HepG2 (cell line): ENCODE measurements around the gene DRD5. TPM values are rescaled to one million over a fixed set of nuclear protein-coding genes. Genes with fewer than 3 reads are reported as not detected.

Source experiments
- ATAC-seq: fragments of 200-7000 bp; cut with Tn5 transposase; 3 replicates; pipeline ENCODE4 v1.9.1; 2020; ENCODE audit warnings: mild to moderate bottlenecking, moderate library complexity
- BruUV-seq: library from RNA; stranded (reverse); fragments of 400-500 nt; replicated peaks from 2 replicates; lab custom pipeline; 2021; lab: Mats Ljungman, UMichigan
- CTCF ChIA-PET: fragments of 300-600 bp; formaldehyde crosslinking; extraction: SDS; loops from one replicate; lab custom pipeline; 2021; ENCODE audit warnings: low total read pairs, inconsistent platforms, low intra/inter-chr PET ratio; lab: Yijun Ruan, JAX
- POLR2A ChIA-PET: fragments of 350-600 bp; sonication (Branson Sonifier 250); formaldehyde crosslinking; loops from one replicate; lab custom pipeline; 2020; ENCODE audit warnings: antibody characterized with exemption, inconsistent platforms; lab: Yijun Ruan, JAX
- DNase-seq: peaks from one replicate; pipeline ENCODE4 v3.0.0-alpha.2; 2015; ENCODE audit warnings: low spot score
- FAIRE-seq: peaks from 3 replicates; lab custom pipeline; 2011; peaks lifted over from hg19 to GRCh38; lab: Jason Lieb, UNC
- H2AFZ ChIP-seq: one replicate; pipeline ENCODE4 v1.6.1; 2011; ENCODE audit warnings: low read length, inconsistent platforms
- H3K27ac ChIP-seq: fragments of 300-600 bp; 3 replicates; pipeline ENCODE4 v1.8.0; 2011; ENCODE audit warnings: mixed run types, mild to moderate bottlenecking, mixed read lengths, low read length, inconsistent platforms; ENCODE audit not compliant: insufficient read depth; ENCODE audit errors: extremely low read length
- H3K27me3 ChIP-seq, 2 experiments: fragments of 200-600 bp in 1 of 2; 2 replicates in 1 of 2; 3 replicates in 1 of 2; pipeline versions ENCODE4 v1.6.0 to v1.8.0; 2011; ENCODE audit warnings: low read length in 2 of 2, mild to moderate bottlenecking in 2 of 2, moderate library complexity in 2 of 2, inconsistent platforms in 1 of 2; ENCODE audit not compliant: insufficient read depth in 2 of 2, control insufficient read depth in 1 of 2
- H3K36me3 ChIP-seq, 2 experiments: fragments of 200-600 bp in 1 of 2; replicated peaks in 1 of 2; 2 replicates in 1 of 2; 3 replicates in 1 of 2; pipeline versions ENCODE4 v1.5.1 to v1.8.0; 2011; ENCODE audit warnings: low read length in 2 of 2, inconsistent platforms in 1 of 2; ENCODE audit not compliant: insufficient read depth in 2 of 2, control insufficient read depth in 1 of 2
- H3K4me1 ChIP-seq: 2 replicates; pipeline ENCODE4 v1.5.1; 2012; ENCODE audit warnings: low read length, inconsistent platforms; ENCODE audit not compliant: insufficient read depth
- H3K4me2 ChIP-seq: 2 replicates; pipeline ENCODE4 v1.6.0; 2011; ENCODE audit warnings: low read depth, low read length, inconsistent platforms
- H3K4me3 ChIP-seq, 3 experiments: fragments of 200-600 bp in 1 of 3; sonication (generic), shearing (Covaris generic) in 1 of 3; replicated peaks in 1 of 3; 2 replicates each; pipeline ENCODE4 v1.5.1; 2011 to 2016; ENCODE audit warnings: low read length in 3 of 3, inconsistent platforms in 2 of 3, low read depth in 2 of 3, mild to moderate bottlenecking in 2 of 3, control low read depth in 1 of 3, mixed read lengths in 1 of 3; ENCODE audit not compliant: insufficient read depth in 1 of 3
- H3K79me2 ChIP-seq: one replicate; pipeline ENCODE4 v1.6.1; 2011; ENCODE audit warnings: low read length, inconsistent platforms; ENCODE audit not compliant: insufficient read depth
- H3K9ac ChIP-seq: 2 replicates; pipeline ENCODE4 v1.6.0; 2011; ENCODE audit warnings: mild to moderate bottlenecking, low read depth, low read length, inconsistent platforms; ENCODE audit not compliant: insufficient read depth
- H3K9me3 ChIP-seq: 2 replicates; pipeline ENCODE4 v1.5.1; 2012; ENCODE audit warnings: mild to moderate bottlenecking, low read length
- H4K20me1 ChIP-seq: 2 replicates; pipeline ENCODE4 v1.6.0; 2011; ENCODE audit warnings: inconsistent platforms, mild to moderate bottlenecking, low read length, moderate library complexity; ENCODE audit not compliant: insufficient read depth
- MTERF4 ChIP-seq: sonication (generic); formaldehyde crosslinking; IDR thresholded peaks from 2 replicates; pipeline ENCODE4 v1.8.0; 2023; ENCODE audit warnings: mild to moderate bottlenecking, missing genetic modification reagents
- NPAS2 ChIP-seq: sonication (generic); formaldehyde crosslinking; IDR thresholded peaks from 2 replicates; pipeline ENCODE4 v1.8.0; 2022; ENCODE audit warnings: mild to moderate bottlenecking, missing genetic modification reagents, borderline replicate concordance
- PCBP1 ChIP-seq: fragments of 200-400 bp; formaldehyde crosslinking; IDR thresholded peaks from 2 replicates; pipeline ENCODE4 v1.6.1; 2017; ENCODE audit warnings: mild to moderate bottlenecking, low read depth, low read length, borderline replicate concordance
- SMYD3 ChIP-seq: sonication (generic); formaldehyde crosslinking; IDR thresholded peaks from 2 replicates; pipeline ENCODE4 v1.8.1; 2023; ENCODE audit warnings: mild to moderate bottlenecking, missing genetic modification reagents
- THAP11 ChIP-seq: IDR thresholded peaks from 2 replicates; pipeline ENCODE4 v1.6.1; 2016; ENCODE audit warnings: missing biosample characterization, missing genetic modification reagents
- ZKSCAN8 ChIP-seq: IDR thresholded peaks from 2 replicates; pipeline ENCODE4 v1.6.1; 2016; ENCODE audit warnings: borderline replicate concordance, missing genetic modification reagents, missing compliant biosample characterization
- ZNF101 ChIP-seq: sonication (generic); formaldehyde crosslinking; IDR thresholded peaks from 2 replicates; pipeline ENCODE4 v1.4.0; 2020; ENCODE audit warnings: mild to moderate bottlenecking, low read depth, missing genetic modification reagents, borderline replicate concordance
- ZNF207 ChIP-seq: fragments of 450-650 bp; IDR thresholded peaks from 2 replicates; pipeline ENCODE4 v1.6.1; 2016; ENCODE audit warnings: antibody characterized with exemption, borderline replicate concordance
- ZNF343 ChIP-seq: sonication (generic); formaldehyde crosslinking; IDR thresholded peaks from 2 replicates; pipeline ENCODE4 v1.4.0; 2020; ENCODE audit warnings: mild to moderate bottlenecking, missing genetic modification reagents
- ZNF781 ChIP-seq: sonication (generic); formaldehyde crosslinking; IDR thresholded peaks from 2 replicates; pipeline ENCODE4 v1.5.1; 2020; ENCODE audit warnings: borderline replicate concordance, mild to moderate bottlenecking, missing genetic modification reagents; ENCODE audit errors: not compliant biosample characterization
- WGBS: methylation state at CpG from one replicate; pipeline ENCODE4 v1.1.6; 2017; ENCODE audit warnings: low lambda C conversion rate; 5-methylcytosine and 5-hydroxymethylcytosine counted together
- in situ Hi-C: cut with HindIII; loops from 2 replicates; pipeline ENCODE4 v1.10.0; 2017; ENCODE audit warnings: low pct_unique_long_range_greater_than_20kb; ENCODE audit not compliant: extremely low pct_ligation_motif_present
- intact Hi-C: fragments of 100-400 bp; cut with micrococcal nuclease; formaldehyde crosslinking; loops from one replicate; pipeline ENCODE4 v1.10.0; 2022; ENCODE audit not compliant: unreplicated experiment
- polyA plus RNA-seq, 8 experiments: library from polyadenylated mRNA; depleted of rRNA in 3 of 8; stranded (reverse) in 7 of 8; unstranded in 1 of 8; fragments of >200 nt; fragmentation: Illumina TruSeq in 4 of 8; extraction: Trizol in 4 of 8; gene quantifications; 2 replicates each; pipeline versions ENCODE4 v1.2.1 to v1.2.3, GENCODE V29; 2011 to 2016; ENCODE audit warnings: low read depth in 4 of 8, missing spikeins in 1 of 8, mixed read lengths in 1 of 8; ENCODE audit not compliant: insufficient read depth in 1 of 8
- small RNA-seq, 3 experiments: library from RNA; depleted of rRNA; stranded (forward); fragments of <200 nt; gene quantifications; one replicate each; pipeline ENCODE3, GENCODE V24; 2012; ENCODE audit warnings: low read depth in 2 of 3, low replicate concordance in 1 of 3; ENCODE audit not compliant: insufficient read length in 3 of 3, insufficient read depth in 2 of 3
- total RNA-seq, 5 experiments: library from RNA; depleted of rRNA; stranded (reverse); fragments of >200 nt; fragmentation: Illumina TruSeq; extraction: Trizol; gene quantifications; 2 replicates each; pipeline ENCODE4 v1.2.3, GENCODE V29; 2016; ENCODE audit warnings: low read depth in 1 of 5
- TF ChIP-seq, protein P1 (sequence below): sonication (generic); formaldehyde crosslinking; IDR thresholded peaks from 2 replicates; pipeline ENCODE4 v1.4.0; 2020; ENCODE audit warnings: missing genetic modification reagents

Gene DRD5
- total and polyA plus RNA-seq, 2 of the 13 experiments (the other 11 are each of a cell fraction or from before 2014, with no cell fraction given): not detected

GRCh38 chr4:9833421-9833820 lies 52.0 kb downstream of the DRD5 start:
- no peak overlapping the region for H3K27ac ChIP-seq
- no peak overlapping the region for H3K4me2 ChIP-seq
- no peak for FAIRE-seq
- no peak for DNase-seq
- no peaks in the 10 kb centered on the region for H3K4me1 ChIP-seq
- no TSS peak for BruUV-seq
- CTCF ChIA-PET: no interaction called here
- intact Hi-C loops (no loop called here), in situ Hi-C loops (no loop called here)
- H3K9ac ChIP-seq: no peak overlapping the region
- 96% methylated on average over 5 of the region's 5 CpGs for WGBS
- H3K79me2 ChIP-seq: no peaks in the 10 kb centered on the region
- TF ChIP-seq THAP11 (CRISPR knock-in tag) (no peak), ZNF781 (CRISPR knock-in tag) (no peak), NPAS2 (CRISPR knock-in tag) (no peak), SMYD3 (CRISPR knock-in tag) (no peak), PCBP1 (no peak), MTERF4 (no peak), ZNF101 (no peak), ZKSCAN8 (no peak), ZNF207 (no peak), ZNF343 (CRISPR knock-in tag) (no peak)
- TF ChIP-seq, protein P1, sequence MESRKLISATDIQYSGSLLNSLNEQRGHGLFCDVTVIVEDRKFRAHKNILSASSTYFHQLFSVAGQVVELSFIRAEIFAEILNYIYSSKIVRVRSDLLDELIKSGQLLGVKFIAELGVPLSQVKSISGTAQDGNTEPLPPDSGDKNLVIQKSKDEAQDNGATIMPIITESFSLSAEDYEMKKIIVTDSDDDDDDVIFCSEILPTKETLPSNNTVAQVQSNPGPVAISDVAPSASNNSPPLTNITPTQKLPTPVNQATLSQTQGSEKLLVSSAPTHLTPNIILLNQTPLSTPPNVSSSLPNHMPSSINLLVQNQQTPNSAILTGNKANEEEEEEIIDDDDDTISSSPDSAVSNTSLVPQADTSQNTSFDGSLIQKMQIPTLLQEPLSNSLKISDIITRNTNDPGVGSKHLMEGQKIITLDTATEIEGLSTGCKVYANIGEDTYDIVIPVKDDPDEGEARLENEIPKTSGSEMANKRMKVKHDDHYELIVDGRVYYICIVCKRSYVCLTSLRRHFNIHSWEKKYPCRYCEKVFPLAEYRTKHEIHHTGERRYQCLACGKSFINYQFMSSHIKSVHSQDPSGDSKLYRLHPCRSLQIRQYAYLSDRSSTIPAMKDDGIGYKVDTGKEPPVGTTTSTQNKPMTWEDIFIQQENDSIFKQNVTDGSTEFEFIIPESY (CRISPR knock-in tag): no peak
- TF ChIP-seq, all 625 proteins: peak for 0
- POLR2A ChIA-PET: no interaction called here
- peaks cover 27 to 60% of the 10 kb centered on the region in 2 experiments for H3K36me3 ChIP-seq
- H4K20me1 ChIP-seq: peaks cover 2% of the 10 kb centered on the region; the same call in 1 of the 2 replicates
- H3K27me3 ChIP-seq: no peaks in the 10 kb centered on the region
- no peaks in the 10 kb centered on the region for H3K9me3 ChIP-seq
- no peak overlapping the region for H3K4me3 ChIP-seq
- H2AFZ ChIP-seq: no peak overlapping the region
- ATAC-seq: no peak

Small RNAs within 50 kb of the gene (small RNA-seq; reads per million reads assigned to genes)
- gene RNA5SP154: 0 reads per million in 3 experiments

Other genes with a start within 250 kb of the DRD5 start
- 19.9 and 36.2 TPM in 2 replicates for gene SLC2A9, start 239.9 kb downstream of the DRD5 start, total RNA-seq (2016; rRNA removed; fragmentation: Illumina TruSeq; extraction: Trizol)
- gene SLC2A9, start 239.9 kb downstream of the DRD5 start, polyA plus RNA-seq (2011; rRNA removed): 42.3 and 51.0 TPM in 2 replicates